Mononuclear cell (primary cell): ENCODE data around the gene JPT1. TPM values are rescaled to one million over a fixed set of nuclear protein-coding genes. Genes with fewer than 3 reads are reported as not detected.
"Not testable (repeated sequence)": the region's sequence is repeated elsewhere in the genome, so short reads cannot be mapped to it uniquely, and the experiment has no call there.

Experiments used
- H3K27me3 ChIP-seq: 2 replicates; pipeline ENCODE4 v1.6.0; 2011; ENCODE audit warnings: low read length, control low read depth; ENCODE audit not compliant: insufficient read depth
- H3K4me1 ChIP-seq: 2 replicates; pipeline ENCODE4 v1.5.1; 2011; ENCODE audit warnings: mild to moderate bottlenecking, low read length, control low read depth; ENCODE audit not compliant: insufficient read depth
- H3K4me3 ChIP-seq: 2 replicates; pipeline ENCODE4 v1.5.1; 2011; ENCODE audit warnings: mild to moderate bottlenecking, low read length, moderate library complexity
- H3K9me3 ChIP-seq: 2 replicates; pipeline ENCODE4 v1.5.1; 2011; ENCODE audit warnings: low read depth, mild to moderate bottlenecking, control low read depth, low read length
- total RNA-seq: library from RNA; depleted of rRNA; stranded (reverse); fragments of >200 nt; gene quantifications from one replicate; pipeline ENCODE4 v1.2.3, GENCODE V29; 2012

Gene JPT1
- total RNA-seq, 1 donor, result 33.5 TPM

DNA sequence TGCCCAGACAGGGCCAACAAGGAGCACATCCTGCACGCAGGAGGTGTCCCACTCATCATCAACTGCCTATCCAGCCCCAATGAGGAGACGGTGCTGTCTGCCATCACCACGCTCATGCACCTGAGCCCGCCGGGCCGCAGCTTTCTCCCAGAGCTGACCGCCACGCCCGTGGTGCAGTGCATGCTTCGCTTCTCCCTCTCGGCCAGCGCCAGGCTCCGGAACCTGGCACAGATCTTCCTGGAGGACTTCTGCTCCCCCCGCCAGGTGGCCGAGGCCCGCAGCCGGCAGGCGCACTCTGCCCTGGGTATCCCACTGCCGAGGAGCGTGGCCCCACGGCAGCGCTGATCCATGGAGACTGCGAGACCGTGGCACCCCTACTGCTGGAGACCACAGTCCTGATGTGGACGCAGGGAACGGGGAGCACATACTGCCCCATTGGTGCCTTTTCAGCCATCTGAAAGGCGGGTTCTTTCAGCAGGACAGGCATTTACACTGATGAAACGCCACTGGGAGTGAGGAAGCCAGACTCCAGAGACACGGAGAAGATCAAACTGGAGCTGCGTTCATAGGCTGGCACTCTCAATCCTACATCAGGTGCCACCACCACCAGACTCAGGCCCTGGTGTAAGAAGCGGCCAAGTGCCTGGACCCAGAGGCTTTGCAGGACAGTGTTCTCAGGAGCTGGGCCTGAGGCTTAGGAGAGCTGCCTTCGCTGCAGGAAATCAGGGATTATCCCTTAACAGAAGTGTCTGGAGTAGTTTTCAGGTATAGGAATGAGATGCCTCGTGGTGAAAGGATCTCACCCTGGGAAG is 25.4 kb downstream of the JPT1 start:
- Histone ChIP-seq H3K9me3 (no peaks in the 10 kb centered on the region), H3K4me1 (peaks cover 46% of the 10 kb centered on the region), H3K4me3 (no peak overlapping the region), H3K27me3 (no peaks in the 10 kb centered on the region)

DNA sequence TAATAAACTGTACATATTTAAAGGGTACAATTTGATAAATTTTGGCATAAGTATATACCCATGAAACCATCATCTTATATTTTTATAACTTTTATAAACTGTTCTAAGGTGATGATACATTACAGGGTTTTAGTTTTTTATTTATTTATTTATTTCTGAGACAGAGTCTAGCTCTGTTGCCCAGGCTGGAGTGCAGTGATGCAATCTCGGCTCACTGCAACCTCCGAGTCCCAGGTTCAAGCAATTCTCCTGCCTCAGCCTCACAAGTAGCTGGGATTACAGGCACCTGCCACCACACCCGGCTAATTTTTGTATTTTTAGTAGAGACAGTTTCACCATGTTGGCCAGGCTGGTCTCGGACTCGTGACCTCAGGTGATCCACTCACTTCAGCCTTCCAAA is 26.4 kb downstream of the JPT1 start:
- not testable (repeated sequence) for H3K27me3 ChIP-seq, H3K4me3 ChIP-seq, H3K9me3 ChIP-seq
- H3K4me1 ChIP-seq, result peaks cover 50% of the 10 kb centered on the region

DNA sequence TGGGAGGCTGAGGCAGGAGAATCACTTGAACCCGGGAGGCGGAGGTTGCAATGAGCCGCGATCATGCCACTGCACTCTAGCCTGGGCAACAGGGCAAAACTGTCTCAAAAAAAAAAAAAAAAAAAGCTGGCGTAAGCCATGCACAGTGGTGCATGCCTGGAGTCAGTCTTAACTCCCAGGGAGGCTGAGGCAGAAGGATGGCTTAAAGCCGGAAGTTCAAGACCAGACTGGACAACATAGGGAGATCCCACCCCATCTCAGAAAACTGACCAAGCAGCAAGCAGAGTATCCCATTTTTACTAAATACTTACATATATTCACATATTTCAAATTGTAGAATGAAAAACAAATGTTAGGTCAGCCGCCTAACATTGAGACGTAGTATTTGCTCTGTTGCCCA is 27.4 kb downstream of the JPT1 start:
- H3K27me3 ChIP-seq, result no peaks in the 10 kb centered on the region
- H3K4me3 ChIP-seq, result no peak overlapping the region
- no peaks in the 10 kb centered on the region for H3K9me3 ChIP-seq
- H3K4me1 ChIP-seq, result peaks cover 44% of the 10 kb centered on the region

DNA sequence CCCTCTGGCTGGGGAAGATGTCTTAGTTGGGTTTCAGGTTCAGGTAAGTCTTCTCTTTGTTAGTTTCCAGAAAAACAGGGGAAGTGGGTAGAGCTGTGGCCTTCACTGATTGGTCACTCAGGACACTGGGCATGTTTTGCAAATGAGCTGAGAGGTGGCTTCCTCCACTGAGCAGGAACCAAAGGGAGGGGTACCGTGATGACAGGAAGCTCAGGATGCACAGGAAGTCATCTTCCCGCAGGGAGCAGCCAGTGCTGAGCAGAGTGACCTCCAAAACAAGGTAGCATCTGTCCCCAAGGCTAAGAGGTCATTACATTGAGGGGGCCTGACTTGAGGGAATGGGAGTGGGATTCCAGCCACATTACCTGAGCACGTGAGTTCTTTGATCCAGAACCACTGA is 28.3 kb downstream of the JPT1 start:
- Histone ChIP-seq H3K27me3 (no peaks in the 10 kb centered on the region), H3K4me3 (no peak overlapping the region), H3K9me3 (no peaks in the 10 kb centered on the region), H3K4me1 (peaks cover 39% of the 10 kb centered on the region)

DNA sequence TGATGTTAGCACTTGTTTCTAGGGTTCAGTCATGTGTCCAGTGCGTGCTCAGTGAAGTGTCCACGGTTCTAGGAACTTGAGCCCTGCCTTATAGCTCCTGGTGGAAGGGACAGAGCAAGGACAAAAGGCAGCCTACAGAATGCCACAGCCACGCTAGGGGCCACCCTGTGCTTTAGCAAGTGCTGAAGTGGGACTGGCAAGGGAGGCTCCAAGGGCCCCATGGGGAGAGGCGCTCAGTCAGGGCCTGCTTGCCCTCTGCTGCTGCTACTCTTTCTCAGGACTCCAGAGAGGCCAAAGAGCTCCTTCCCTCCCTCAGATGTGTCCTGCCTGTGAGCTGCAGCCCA is 29.5 kb downstream of the JPT1 start:
- Histone ChIP-seq H3K4me1 (peaks cover 39% of the 10 kb centered on the region), H3K27me3 (no peaks in the 10 kb centered on the region), H3K4me3 (no peak overlapping the region), H3K9me3 (no peaks in the 10 kb centered on the region)

DNA sequence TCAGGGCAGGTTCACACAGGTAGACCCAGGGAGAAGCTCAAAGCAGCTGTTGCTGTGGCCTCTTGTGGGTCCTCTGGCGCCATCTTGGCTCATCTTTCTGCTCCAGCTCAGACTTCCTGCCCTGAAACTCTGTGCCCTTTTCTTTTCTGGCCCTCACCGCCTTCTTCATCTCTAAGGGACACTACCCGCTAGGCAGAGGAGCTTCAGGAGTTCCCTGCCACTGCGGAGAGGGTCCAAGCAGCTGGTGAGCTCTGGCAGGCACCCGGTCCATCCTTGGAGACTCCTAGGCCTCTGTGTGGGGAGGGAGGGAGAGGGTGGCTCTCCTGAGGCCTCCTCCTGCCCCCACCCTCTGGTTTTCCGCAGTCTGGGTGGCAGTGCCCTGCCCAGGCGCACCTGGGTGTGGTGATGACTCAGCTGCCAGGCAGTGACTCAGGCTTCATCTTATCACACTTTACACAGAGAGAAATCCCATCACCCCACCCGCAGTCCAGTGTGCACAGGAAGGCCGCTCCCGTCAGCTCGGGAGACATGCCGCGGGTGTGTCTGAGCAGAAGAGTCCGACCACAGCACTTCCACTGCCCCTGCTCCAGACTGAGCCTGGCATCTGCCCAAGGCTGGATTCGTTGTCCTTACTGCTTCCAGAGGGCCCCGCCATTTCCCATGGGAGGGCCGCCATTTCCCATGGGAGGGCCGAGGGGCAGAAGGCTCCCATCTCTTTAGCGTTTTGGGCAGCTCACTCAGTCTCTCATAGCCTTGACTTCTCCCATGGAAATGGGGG is 30.1 kb downstream of the JPT1 start:
- H3K27me3 ChIP-seq, result no peaks in the 10 kb centered on the region
- no peak overlapping the region for H3K4me3 ChIP-seq
- H3K4me1 ChIP-seq, result peaks cover 40% of the 10 kb centered on the region
- H3K9me3 ChIP-seq, result no peaks in the 10 kb centered on the region

DNA sequence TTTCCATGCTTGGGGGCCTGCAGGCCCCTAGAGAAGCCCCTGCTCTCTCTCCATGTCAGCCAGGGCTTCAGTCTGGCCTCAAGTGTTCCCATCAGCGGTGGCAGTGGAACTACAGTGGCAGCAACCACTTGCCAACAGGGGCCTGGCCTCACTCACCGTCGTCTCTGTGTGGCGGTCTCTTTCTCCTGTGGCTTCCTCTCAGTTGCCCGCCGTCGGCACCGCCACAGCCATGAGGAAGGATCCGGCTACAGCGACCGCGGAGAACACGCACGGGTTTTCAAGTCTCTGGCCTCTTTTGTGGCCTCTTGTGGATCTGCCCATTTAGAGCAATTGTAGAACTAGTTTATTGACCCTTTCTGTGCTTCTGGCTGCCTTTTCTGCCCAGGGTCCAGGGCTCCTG is 36.0 kb downstream of the JPT1 start:
- Histone ChIP-seq H3K27me3 (no peaks in the 10 kb centered on the region), H3K4me1 (peaks cover 30% of the 10 kb centered on the region), H3K9me3 (no peaks in the 10 kb centered on the region), H3K4me3 (no peak overlapping the region)

DNA sequence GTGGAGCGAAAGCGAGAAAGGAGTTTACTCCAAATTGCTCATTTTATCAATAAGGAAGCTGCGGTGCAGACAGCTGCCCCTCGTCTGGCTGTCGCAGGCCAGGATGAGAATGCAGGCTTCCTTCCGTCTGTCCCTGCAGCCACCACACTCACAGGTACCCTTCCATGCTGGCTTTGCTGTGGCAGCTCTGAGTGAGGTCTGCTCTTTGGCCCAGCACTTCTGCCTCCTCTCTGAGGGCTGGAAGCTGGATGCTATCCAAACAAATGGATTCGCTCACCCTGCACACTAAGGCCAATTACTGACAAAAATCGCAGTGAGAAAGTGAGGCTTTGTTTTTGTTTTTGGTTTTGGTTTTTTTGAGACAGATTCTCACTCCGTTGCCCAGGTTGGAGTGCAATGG is 37.6 kb downstream of the JPT1 start:
- H3K4me1 ChIP-seq, result peaks cover 39% of the 10 kb centered on the region
- no peaks in the 10 kb centered on the region for H3K9me3 ChIP-seq
- no peak overlapping the region for H3K4me3 ChIP-seq
- no peaks in the 10 kb centered on the region for H3K27me3 ChIP-seq

DNA sequence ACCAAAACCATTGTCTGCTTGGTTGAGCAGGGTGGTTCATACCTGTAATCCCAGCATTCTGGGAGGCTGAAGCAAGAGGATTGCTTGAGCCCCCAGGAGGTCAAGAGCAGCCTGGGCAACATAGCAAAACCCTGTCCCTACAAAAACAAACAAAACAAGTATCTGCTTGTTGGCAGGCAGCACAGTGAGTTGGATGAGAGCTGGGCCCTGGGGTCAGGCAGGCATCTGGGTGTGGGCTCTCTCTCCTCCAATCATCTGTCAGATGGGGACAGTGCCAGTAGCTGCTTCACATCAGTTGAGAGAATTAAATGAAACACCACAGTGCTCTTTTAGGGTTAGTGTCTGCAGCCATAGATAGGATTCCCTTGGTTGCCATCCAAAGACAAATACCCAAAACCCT is 38.8 kb downstream of the JPT1 start:
- H3K4me1 ChIP-seq, result peaks cover 51% of the 10 kb centered on the region
- H3K27me3 ChIP-seq, result no peaks in the 10 kb centered on the region
- H3K9me3 ChIP-seq, result no peaks in the 10 kb centered on the region
- H3K4me3 ChIP-seq, result no peak overlapping the region

DNA sequence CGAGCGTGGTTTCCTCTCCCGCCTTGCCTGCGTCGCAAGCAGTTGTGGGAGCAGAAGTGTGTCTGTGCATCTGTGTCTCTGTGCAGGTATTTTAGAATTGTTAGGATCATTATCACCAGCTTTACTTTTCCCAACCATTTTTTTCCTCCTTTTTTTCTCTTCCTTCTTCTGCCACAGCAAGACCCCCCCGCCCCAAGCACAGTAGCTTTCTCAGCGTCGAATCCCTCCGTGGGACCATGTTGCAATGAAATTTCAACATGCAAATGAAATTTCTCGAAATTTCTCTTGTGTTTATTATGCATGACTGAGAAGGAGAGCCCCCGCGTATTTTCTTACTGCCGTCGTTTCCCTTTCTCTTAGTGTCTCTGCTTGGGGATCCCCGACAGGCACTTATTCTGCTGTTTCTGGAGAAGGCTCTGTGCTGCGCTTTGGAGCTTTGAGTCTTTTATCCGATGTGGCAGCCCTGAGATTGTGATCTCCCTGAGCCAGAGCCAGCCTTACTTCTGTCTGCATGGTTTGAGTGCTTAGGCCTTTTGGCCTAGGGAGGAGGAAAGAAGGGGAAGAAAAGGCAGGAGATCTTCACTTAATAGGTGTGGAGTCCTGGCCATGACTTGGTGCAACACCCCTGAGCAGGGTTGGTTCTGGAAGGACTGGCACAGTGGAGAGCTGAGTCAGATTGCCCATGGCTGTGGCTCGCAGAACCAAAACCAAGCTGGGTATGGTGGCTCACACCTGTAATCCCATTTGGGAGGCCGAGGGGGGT is 39.6 kb downstream of the JPT1 start:
- Histone ChIP-seq H3K4me3 (peak overlapping the region; percentile 56), H3K4me1 (peaks cover 47% of the 10 kb centered on the region), H3K9me3 (no peaks in the 10 kb centered on the region), H3K27me3 (no peaks in the 10 kb centered on the region)

DNA sequence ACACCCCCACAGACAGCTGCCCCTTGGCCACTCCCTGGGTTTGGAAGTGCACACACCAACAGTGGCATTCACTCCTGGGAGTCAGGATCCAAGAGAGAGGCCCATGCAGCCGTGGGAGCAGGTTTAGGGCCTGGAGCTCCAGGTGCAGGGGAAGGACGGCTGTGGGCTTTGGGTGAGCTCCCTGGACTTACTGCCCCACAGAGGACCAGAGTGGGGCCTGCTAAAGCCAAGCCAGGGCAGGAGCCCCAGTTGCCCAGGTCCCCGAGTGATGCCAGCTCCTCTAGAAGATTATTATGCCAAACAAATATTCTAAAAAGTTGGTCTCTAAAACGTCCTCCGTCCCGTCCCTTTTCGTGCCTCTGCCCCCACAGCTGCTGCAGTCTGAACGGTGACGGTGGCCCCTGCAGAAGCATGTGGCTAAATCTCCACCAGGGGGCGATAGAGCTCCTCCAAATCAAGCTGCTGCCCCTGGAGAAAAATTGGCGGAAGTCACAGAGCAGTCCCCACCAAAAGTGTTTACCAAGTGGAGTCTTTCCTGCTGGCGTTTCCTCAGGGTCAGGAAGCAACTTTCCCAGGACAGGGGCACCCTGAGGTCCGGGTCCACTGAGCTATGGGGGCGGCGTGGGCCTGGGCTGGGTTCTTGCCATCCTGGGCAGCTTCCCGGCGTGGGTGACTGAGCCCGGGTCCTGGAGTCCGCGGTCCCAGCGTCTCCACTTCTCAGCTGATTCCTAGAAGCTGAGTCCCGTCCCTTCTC is 40.3 kb downstream of the JPT1 start:
- Histone ChIP-seq H3K27me3 (no peaks in the 10 kb centered on the region), H3K4me1 (peaks cover 52% of the 10 kb centered on the region), H3K9me3 (no peaks in the 10 kb centered on the region), H3K4me3 (peak overlapping the region; percentile 56)

DNA sequence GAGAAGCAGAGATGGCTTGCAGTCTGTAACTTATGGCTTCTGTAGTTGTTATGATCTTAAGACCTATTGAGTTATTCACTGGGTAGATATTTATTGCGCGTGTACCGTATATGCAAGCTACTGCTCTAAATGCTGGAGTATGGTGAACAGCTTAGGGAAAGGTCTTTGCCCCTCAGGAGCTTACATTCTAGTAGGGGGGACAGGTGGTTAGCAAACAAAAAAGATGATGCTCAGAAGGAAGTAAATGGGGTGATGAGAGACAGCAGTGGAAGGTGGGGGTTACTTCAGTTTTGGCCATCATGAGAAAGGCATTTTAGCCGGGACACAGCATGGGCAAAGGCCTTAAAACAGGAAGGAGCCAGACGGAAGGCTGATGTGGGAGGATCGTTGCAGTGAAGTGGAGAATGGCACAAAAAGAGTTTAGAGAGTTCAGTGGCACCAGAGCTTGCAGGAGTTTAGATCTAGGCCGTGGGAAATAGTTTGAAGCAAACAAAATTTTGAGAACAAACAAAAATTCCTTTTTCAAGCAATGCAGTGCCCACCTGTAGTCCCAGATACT is 42.5 kb downstream of the JPT1 start:
- H3K9me3 ChIP-seq, result no peaks in the 10 kb centered on the region
- H3K27me3 ChIP-seq, result no peaks in the 10 kb centered on the region
- H3K4me1 ChIP-seq, result peaks cover 56% of the 10 kb centered on the region
- H3K4me3 ChIP-seq, result no peak overlapping the region

DNA sequence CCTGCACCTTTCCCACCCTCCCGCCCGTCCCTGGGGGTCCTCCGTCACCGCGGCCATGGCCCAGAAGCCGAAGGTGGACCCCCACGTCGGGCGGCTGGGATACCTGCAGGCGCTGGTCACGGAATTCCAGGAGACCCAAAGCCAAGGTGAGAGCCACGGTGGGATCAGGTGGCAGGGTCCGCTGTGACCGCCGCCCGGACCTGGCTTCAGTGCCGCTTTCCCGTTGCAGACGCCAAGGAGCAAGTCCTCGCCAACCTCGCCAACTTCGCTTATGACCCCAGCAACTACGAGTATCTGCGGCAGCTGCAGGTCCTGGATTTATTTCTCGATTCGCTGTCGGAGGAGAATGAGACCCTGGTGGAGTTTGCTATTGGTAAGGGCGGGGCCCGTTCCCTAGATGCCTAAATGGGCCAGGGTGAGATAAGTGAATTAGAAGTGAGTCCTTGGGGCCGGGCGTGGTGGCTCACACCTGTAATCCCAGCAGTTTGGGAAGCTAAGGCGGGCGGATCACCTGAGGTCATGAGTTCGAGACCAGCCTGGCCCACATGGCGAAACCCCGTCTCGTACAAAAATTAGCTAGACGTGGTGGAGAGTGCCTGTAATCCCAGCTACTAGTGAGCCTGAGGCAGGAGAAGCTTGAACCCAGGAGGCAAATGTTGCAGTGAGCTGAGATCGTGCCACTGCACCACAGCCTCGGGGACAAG is 43.9 kb downstream of the JPT1 start:
- peak overlapping the region; percentile 83 for H3K4me3 ChIP-seq
- no peaks in the 10 kb centered on the region for H3K27me3 ChIP-seq
- peaks cover 51% of the 10 kb centered on the region for H3K4me1 ChIP-seq
- no peaks in the 10 kb centered on the region for H3K9me3 ChIP-seq
